HepG2 (cell line): ENCODE data around the gene ART4. TPM values are rescaled to one million over a fixed set of nuclear protein-coding genes. Genes with fewer than 3 reads are reported as not detected.

ENCODE experiments used
- AHDC1 ChIP-seq: sonication (generic); formaldehyde crosslinking; IDR thresholded peaks from 2 replicates; pipeline ENCODE4 v1.5.1; 2020; ENCODE audit warnings: mild to moderate bottlenecking, missing genetic modification reagents, borderline replicate concordance
- EED ChIP-seq: sonication (generic); formaldehyde crosslinking; IDR thresholded peaks from 2 replicates; pipeline ENCODE4 v1.5.0; 2020; ENCODE audit warnings: mild to moderate bottlenecking, missing genetic modification reagents
- FOXO4 ChIP-seq: sonication (generic); formaldehyde crosslinking; conservative IDR thresholded peaks from 2 replicates; pipeline ENCODE4 v1.8.1; 2023; ENCODE audit warnings: missing genetic modification reagents
- GABPB1 ChIP-seq: IDR thresholded peaks from 2 replicates; pipeline ENCODE4 v1.6.1; 2016; ENCODE audit warnings: mild to moderate bottlenecking, missing genetic modification reagents, moderate library complexity, missing compliant biosample characterization
- GTF2F1 ChIP-seq: fragments of 150-350 bp; IDR thresholded peaks from 2 replicates; pipeline ENCODE4 v1.6.1; 2014; ENCODE audit warnings: low read length
- MEIS1 ChIP-seq: sonication (generic); formaldehyde crosslinking; IDR thresholded peaks from 2 replicates; pipeline ENCODE4 v1.9.0; 2021; ENCODE audit warnings: mild to moderate bottlenecking, missing genetic modification reagents, moderate library complexity, borderline replicate concordance
- RERE ChIP-seq: IDR thresholded peaks from 2 replicates; pipeline ENCODE4 v1.6.1; 2016; ENCODE audit warnings: low read depth, missing genetic modification reagents, missing compliant biosample characterization
- TEAD3 ChIP-seq: optimal IDR thresholded peaks from 2 replicates; pipeline ENCODE3; 2016; ENCODE audit warnings: borderline replicate concordance
- ZBTB25 ChIP-seq: IDR thresholded peaks from 2 replicates; pipeline ENCODE4 v1.6.1; 2018; ENCODE audit warnings: missing genetic modification reagents
- ZBTB44 ChIP-seq: sonication (generic); formaldehyde crosslinking; IDR thresholded peaks from 2 replicates; pipeline ENCODE4 v1.4.0; 2020; ENCODE audit warnings: missing genetic modification reagents
- ZNF264 ChIP-seq: sonication (generic); formaldehyde crosslinking; IDR thresholded peaks from 2 replicates; pipeline ENCODE4 v1.4.0; 2020; ENCODE audit warnings: missing genetic modification reagents
- ZNF558 ChIP-seq: sonication (generic); formaldehyde crosslinking; IDR thresholded peaks from 2 replicates; pipeline ENCODE4 v1.9.0; 2022; ENCODE audit warnings: mild to moderate bottlenecking, missing genetic modification reagents, borderline replicate concordance
- ZNF607 ChIP-seq: sonication (generic); formaldehyde crosslinking; IDR thresholded peaks from 2 replicates; pipeline ENCODE4 v1.5.1; 2020; ENCODE audit warnings: missing genetic modification reagents, mild to moderate bottlenecking, borderline replicate concordance
- ZNF724P ChIP-seq: sonication (generic); formaldehyde crosslinking; IDR thresholded peaks from 2 replicates; pipeline ENCODE4 v1.8.0; 2022; ENCODE audit warnings: missing genetic modification reagents, borderline replicate concordance
- polyA plus RNA-seq, 8 experiments: library from polyadenylated mRNA; depleted of rRNA in 3 of 8; stranded (reverse) in 7 of 8; unstranded in 1 of 8; fragments of >200 nt; fragmentation: Illumina TruSeq in 4 of 8; extraction: Trizol in 4 of 8; gene quantifications; 2 replicates each; pipeline versions ENCODE4 v1.2.1 to v1.2.3, GENCODE V29; 2011 to 2016; ENCODE audit warnings: low read depth in 4 of 8, missing spikeins in 1 of 8, mixed read lengths in 1 of 8; ENCODE audit not compliant: insufficient read depth in 1 of 8
- total RNA-seq, 5 experiments: library from RNA; depleted of rRNA; stranded (reverse); fragments of >200 nt; fragmentation: Illumina TruSeq; extraction: Trizol; gene quantifications; 2 replicates each; pipeline ENCODE4 v1.2.3, GENCODE V29; 2016; ENCODE audit warnings: low read depth in 1 of 5

ART4 gene
- total and polyA plus RNA-seq, 2 of the 13 experiments (the other 11 are each of a cell fraction or from before 2014, with no cell fraction given): 17.6 to 20.3 TPM

GRCh38 chr12:14843425-14843887 is at the start of gene ART4 (continued):
- TF ChIP-seq ZBTB44 (CRISPR knock-in tag) (no peak), MEIS1 (no peak), AHDC1 (CRISPR knock-in tag) (no peak), ZNF558 (CRISPR knock-in tag) (no peak), ZBTB25 (no peak), GABPB1 (CRISPR knock-in tag) (no peak), TEAD3 (CRISPR knock-in tag) (peak; percentile 73), EED (CRISPR knock-in tag) (no peak), ZNF724P (CRISPR knock-in tag) (no peak), RERE (CRISPR knock-in tag) (no peak), FOXO4 (CRISPR knock-in tag) (no peak), ZNF607 (CRISPR knock-in tag) (0 out of 2 replicates have a peak, but pooled peaks have one; percentile 50), ZNF264 (CRISPR knock-in tag) (no peak), GTF2F1 (no peak)
